Endothelial cell of umbilical vein (primary cell): ENCODE results near the gene GC. TPM values are rescaled to one million over a fixed set of nuclear protein-coding genes. Genes with fewer than 3 reads are reported as not detected.

Source experiments
- BruUV-seq: library from RNA; stranded (reverse); fragments of 400-500 nt; replicated peaks from 2 replicates; lab custom pipeline; 2021; lab: Mats Ljungman, UMichigan
- CTCF ChIA-PET: fragments of 300-600, 350-600 bp; sonication (Branson Sonifier 250); formaldehyde crosslinking; loops from one replicate; lab custom pipeline; 2021; ENCODE audit warnings: antibody characterized with exemption, inconsistent platforms; lab: Charles Lee
- POLR2A ChIA-PET: fragments of 300-600, 350-600 bp; sonication (Branson Sonifier 250); formaldehyde crosslinking; loops from one replicate; lab custom pipeline; 2021; ENCODE audit warnings: antibody characterized with exemption, inconsistent platforms; lab: Charles Lee
- DNase-seq: peaks from one replicate; pipeline ENCODE4 v3.0.0-alpha.2; 2011; ENCODE audit warnings: low read depth, low spot score
- FAIRE-seq: peaks from 2 replicates; lab custom pipeline; 2011; peaks lifted over from hg19 to GRCh38; lab: Jason Lieb, UNC
- H2AFZ ChIP-seq: 2 replicates; pipeline ENCODE4 v1.6.0; 2012; ENCODE audit warnings: low read depth, low read length, control low read depth, inconsistent platforms
- H3K27ac ChIP-seq: 2 replicates; pipeline ENCODE4 v1.5.1; 2011; ENCODE audit warnings: low read depth, mild to moderate bottlenecking, control low read depth, low read length, moderate library complexity; ENCODE audit not compliant: insufficient read depth
- H3K27me3 ChIP-seq, 2 experiments: 2 replicates each; pipeline versions ENCODE4 v1.6.0 to v1.6.1; 2011; ENCODE audit warnings: low read length in 2 of 2, mixed read lengths in 1 of 2; ENCODE audit not compliant: control insufficient read depth in 2 of 2, insufficient read depth in 2 of 2
- H3K36me3 ChIP-seq, 2 experiments: 2 replicates in 1 of 2; 3 replicates in 1 of 2; pipeline ENCODE4 v1.5.1; 2011; ENCODE audit warnings: low read length in 2 of 2, mild to moderate bottlenecking in 1 of 2, moderate library complexity in 1 of 2; ENCODE audit not compliant: control insufficient read depth in 2 of 2, insufficient read depth in 2 of 2; ENCODE audit errors: extremely low read depth in 1 of 2
- H3K4me1 ChIP-seq: 3 replicates; pipeline ENCODE4 v1.5.1; 2011; ENCODE audit warnings: mild to moderate bottlenecking, low read length; ENCODE audit not compliant: control insufficient read depth, insufficient read depth; ENCODE audit errors: extremely low read depth
- H3K4me2 ChIP-seq: 2 replicates; pipeline ENCODE4 v1.6.1; 2011; ENCODE audit warnings: low read length, control low read depth, mixed read lengths; ENCODE audit not compliant: insufficient read depth
- H3K4me3 ChIP-seq, 3 experiments: fragments of 200-600 bp in 1 of 3; sonication (generic), shearing (Covaris generic) in 1 of 3; replicated peaks in 1 of 3; 2 replicates each; pipeline ENCODE4 v1.5.1; 2011 to 2016; ENCODE audit warnings: control low read depth in 3 of 3, low read length in 3 of 3, mild to moderate bottlenecking in 2 of 3, inconsistent platforms in 1 of 3, low read depth in 1 of 3, moderate library complexity in 1 of 3; ENCODE audit not compliant: insufficient read depth in 1 of 3
- H3K79me2 ChIP-seq: 2 replicates; pipeline ENCODE4 v1.6.0; 2012; ENCODE audit warnings: low read length, inconsistent platforms; ENCODE audit not compliant: control insufficient read depth, insufficient read depth
- H3K9ac ChIP-seq: replicated peaks from 2 replicates; pipeline ENCODE3; 2011; ENCODE audit warnings: low read length, control low read depth; ENCODE audit not compliant: insufficient read depth; ENCODE audit errors: extremely low read depth
- H3K9me1 ChIP-seq: replicated peaks from 3 replicates; pipeline ENCODE4 v1.6.0; 2011; ENCODE audit warnings: mild to moderate bottlenecking, low read length; ENCODE audit not compliant: control insufficient read depth, insufficient read depth; ENCODE audit errors: extremely low read depth
- H3K9me3 ChIP-seq: replicated peaks from 2 replicates; pipeline ENCODE4 v1.5.1; 2012; ENCODE audit warnings: low read length, inconsistent platforms; ENCODE audit not compliant: control insufficient read depth, insufficient read depth
- H4K20me1 ChIP-seq: replicated peaks from 2 replicates; pipeline ENCODE3; 2011; ENCODE audit warnings: mild to moderate bottlenecking, low read length; ENCODE audit not compliant: control insufficient read depth, insufficient read depth; ENCODE audit errors: extremely low read depth
- CTCF ChIP-seq, 2 donors: IDR thresholded peaks; 1 replicate in 1 of 2; 2 replicates in 1 of 2; pipeline ENCODE4 v1.5.1; 2011; ENCODE audit warnings: low read length in 2 of 2, mild to moderate bottlenecking in 2 of 2, moderate library complexity in 2 of 2, control low read depth in 1 of 2, inconsistent platforms in 1 of 2, low read depth in 1 of 2; ENCODE audit not compliant: insufficient read depth in 1 of 2; ENCODE audit errors: extremely low read depth in 1 of 2
- EZH2 ChIP-seq: IDR thresholded peaks from 2 replicates; pipeline ENCODE4 v1.6.1; 2012; ENCODE audit warnings: borderline replicate concordance, low read depth, mild to moderate bottlenecking, moderate library complexity, low read length, inconsistent platforms; ENCODE audit not compliant: severe bottlenecking
- FOS ChIP-seq: IDR thresholded peaks from 2 replicates; pipeline ENCODE4 v1.6.1; 2011; ENCODE audit warnings: mild to moderate bottlenecking, low read length, moderate library complexity, borderline replicate concordance; ENCODE audit not compliant: insufficient read depth
- GATA2 ChIP-seq: IDR thresholded peaks from 2 replicates; pipeline ENCODE4 v1.7.0; 2011; ENCODE audit warnings: low read depth, mild to moderate bottlenecking, moderate library complexity, mixed read lengths, low read length; ENCODE audit not compliant: insufficient read length, insufficient read depth
- JUN ChIP-seq: IDR thresholded peaks from 2 replicates; pipeline ENCODE4 v1.6.1; 2011; ENCODE audit warnings: borderline replicate concordance, low read depth; ENCODE audit not compliant: insufficient read length, insufficient read depth
- MAX ChIP-seq: IDR thresholded peaks from 2 replicates; pipeline ENCODE4 v1.6.1; 2011; ENCODE audit not compliant: insufficient read depth, insufficient read length
- MYC ChIP-seq: IDR thresholded peaks from one replicate; pipeline ENCODE4 v1.6.1; 2011; ENCODE audit warnings: mild to moderate bottlenecking, low read depth, low read length
- POLR2A ChIP-seq: IDR thresholded peaks from 2 replicates; pipeline ENCODE4 v1.6.1; 2012; ENCODE audit warnings: low read depth, mild to moderate bottlenecking, control low read depth, low read length
- POLR2AphosphoS5 ChIP-seq: IDR thresholded peaks from 2 replicates; pipeline ENCODE4 v1.6.1; 2012; ENCODE audit warnings: low read depth, mild to moderate bottlenecking, control low read depth, low read length, moderate library complexity; ENCODE audit not compliant: insufficient read depth
- dilution Hi-C: fragments of 300-500 bp; cut with MboI; formaldehyde crosslinking; loops from one replicate; pipeline ENCODE4 v1.15.0; 2019; ENCODE audit warnings: low sequenced_read_pairs; ENCODE audit not compliant: extremely low pct_ligation_motif_present
- intact Hi-C: fragments of 100-400 bp; cut with micrococcal nuclease; formaldehyde crosslinking; loops from one replicate; pipeline ENCODE4 v1.10.0; 2022
- polyA plus RNA-seq, 4 experiments: library from polyadenylated mRNA; depleted of rRNA in 3 of 4; stranded (reverse) in 3 of 4; unstranded in 1 of 4; fragments of >200 nt; gene quantifications; 2 replicates each; pipeline versions ENCODE4 v1.2.1 to v1.2.3, GENCODE V29; 2011 to 2012; ENCODE audit warnings: missing spikeins in 1 of 4
- total RNA-seq: library from RNA; stranded (reverse); gene quantifications from 2 replicates; pipeline ENCODE4 v1.2.3, GENCODE V29; 2021

The GC gene
- total and polyA plus RNA-seq, 2 donors (not counting 3 experiments of a cell fraction or from before 2014, with no cell fraction given), result not detected

GRCh38 chr4:71830497-71831190, 46.8 kb upstream of the GC start:
- no peaks in the 10 kb centered on the region for H3K4me1 ChIP-seq

More at GRCh38 chr4:71830497-71831190, 46.8 kb upstream of the GC start:
- FAIRE-seq (no peak), DNase-seq (no peak)
- Histone ChIP-seq H3K4me3 (no peak overlapping the region), H3K79me2 (no peaks in the 10 kb centered on the region), H3K27me3 (no peaks in the 10 kb centered on the region), H3K4me2 (no peak overlapping the region), H3K9me1 (no peaks in the 10 kb centered on the region), H3K9me3 (no peaks in the 10 kb centered on the region), H3K27ac (no peak overlapping the region), H3K9ac (no peak overlapping the region), H3K36me3 (no peaks in the 10 kb centered on the region), H4K20me1 (no peaks in the 10 kb centered on the region), H2AFZ (no peak overlapping the region)
- dilution Hi-C loops, result no loop called here
- POLR2A ChIA-PET, result no interaction called here
- CTCF ChIA-PET, result no interaction called here
- TF ChIP-seq POLR2A (no peak), MYC (no peak), JUN (no peak), FOS (no peak), GATA2 (no peak), EZH2 (no peak), CTCF (IDR thresholded peaks at IDR 0.05; ENCODE audit: extremely low read depth in 1 of 2, insufficient read depth in 1 of 2, low read depth in 1 of 2, low read length in 2 of 2) (no peak), MAX (no peak), POLR2AphosphoS5 (no peak)
- no TSS peak for BruUV-seq
- intact Hi-C loops, result no loop called here
